NCI-H146 (cell line): ENCODE data around the gene TBC1D10B.

Experiments
- DNase-seq: peaks from one replicate; lab custom pipeline; 2025; lab: John Stamatoyannopoulos, UW

The TBC1D10B gene

DNA sequence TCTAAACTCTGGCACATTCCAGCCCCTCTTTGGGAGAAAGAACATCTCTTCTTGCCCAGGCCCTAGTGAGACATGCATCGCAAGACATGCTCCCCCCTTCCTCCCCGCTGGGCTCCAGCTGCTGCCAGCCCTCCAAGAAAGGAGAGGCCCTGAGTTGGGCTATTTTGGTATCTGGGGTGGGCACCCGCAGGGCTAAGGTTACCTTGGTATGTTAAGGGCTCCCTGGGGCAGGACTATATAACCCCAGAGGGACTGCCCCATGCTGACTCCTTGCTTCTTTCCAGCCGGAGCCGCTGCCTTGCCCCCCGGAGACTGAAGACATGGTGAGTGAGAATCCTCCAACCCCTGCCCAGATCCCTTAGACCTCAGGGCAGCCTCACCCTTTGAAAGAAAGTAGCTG is 4.2 kb upstream of the TBC1D10B start, which contains the start of gene MYL11:
TSS of gene MYL11 (plus strand) at position 265 of the 400 bp plus-strand sequence. CDS start at position 321, 56 bp downstream.
- no peak for DNase-seq

DNA sequence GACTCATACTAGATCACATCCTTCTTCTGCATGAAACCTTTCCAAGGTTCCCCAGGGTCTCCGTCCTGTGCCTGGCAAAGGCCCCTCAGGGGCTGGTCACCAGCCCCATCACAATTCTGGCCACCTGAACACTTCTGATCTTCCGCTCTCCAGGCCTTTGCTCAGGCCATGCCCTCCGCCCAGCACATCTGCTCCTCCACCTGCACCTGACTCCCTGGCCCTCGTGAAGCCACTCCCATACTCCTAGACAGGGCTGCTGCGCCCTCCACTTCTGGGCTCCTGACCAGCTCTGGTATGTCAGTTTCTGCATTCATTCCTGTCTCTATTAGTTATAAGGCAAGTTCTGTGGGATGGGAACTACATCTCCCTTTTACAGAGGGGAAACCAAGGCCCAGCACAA is 2.4 kb upstream of the TBC1D10B start:
- DNase-seq: no peak

DNA sequence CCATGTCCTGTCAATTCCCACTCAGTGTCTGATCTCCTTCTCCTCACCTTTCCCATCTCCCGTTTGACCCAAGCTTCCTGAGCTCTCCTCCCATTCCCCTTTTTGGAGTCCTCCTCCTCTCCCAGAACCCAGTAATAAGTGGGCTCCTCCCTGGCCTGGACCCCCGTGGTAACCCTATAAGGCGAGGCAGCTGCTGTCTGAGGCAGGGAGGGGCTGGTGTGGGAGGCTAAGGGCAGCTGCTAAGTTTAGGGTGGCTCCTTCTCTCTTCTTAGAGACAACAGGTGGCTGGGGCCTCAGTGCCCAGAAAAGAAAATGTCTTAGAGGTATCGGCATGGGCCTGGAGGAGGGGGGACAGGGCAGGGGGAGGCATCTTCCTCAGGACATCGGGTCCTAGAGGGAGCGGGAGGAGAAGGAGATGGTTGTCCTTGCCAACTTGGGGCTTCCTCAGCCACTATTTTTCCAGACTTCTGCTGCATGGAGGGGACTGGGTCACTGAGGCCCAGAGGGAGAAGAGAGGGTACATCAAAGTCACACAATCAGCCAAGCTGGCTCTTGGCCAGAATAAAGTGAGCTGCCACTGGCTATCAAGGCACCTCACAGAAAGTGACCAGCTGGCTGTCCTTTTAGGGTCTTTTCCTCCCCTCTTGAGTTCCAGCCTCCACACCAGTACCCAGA is 1.9 kb upstream of the TBC1D10B start:
- no peak for DNase-seq

DNA sequence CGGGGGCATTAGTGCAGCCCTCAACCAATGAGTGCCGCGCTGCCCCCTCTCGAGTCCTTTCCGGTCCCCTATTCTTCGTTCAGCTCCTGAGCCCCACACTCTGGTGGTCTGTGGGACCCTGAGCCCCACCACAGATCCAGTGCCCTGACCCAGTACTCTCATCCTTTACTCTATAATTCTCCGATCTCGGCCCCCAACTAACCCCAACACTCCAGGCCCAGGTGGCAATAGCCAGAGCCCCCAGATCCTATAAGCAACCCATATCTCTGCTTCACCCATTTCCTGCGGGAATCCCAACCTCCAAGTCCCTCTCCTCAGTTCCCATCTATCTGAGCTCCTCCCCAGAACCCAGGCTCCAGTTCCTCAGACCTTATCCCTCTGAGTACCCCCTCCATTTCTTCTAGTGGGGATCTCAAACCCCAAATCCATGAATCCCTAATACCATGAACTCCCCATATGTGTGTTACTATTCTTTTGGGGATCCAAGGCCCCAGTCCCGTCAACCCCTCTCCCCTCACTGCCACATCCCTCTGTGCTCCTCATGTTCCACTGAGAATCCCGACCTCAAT is 1.0 kb upstream of the TBC1D10B start:
- DNase-seq: no peak

DNA sequence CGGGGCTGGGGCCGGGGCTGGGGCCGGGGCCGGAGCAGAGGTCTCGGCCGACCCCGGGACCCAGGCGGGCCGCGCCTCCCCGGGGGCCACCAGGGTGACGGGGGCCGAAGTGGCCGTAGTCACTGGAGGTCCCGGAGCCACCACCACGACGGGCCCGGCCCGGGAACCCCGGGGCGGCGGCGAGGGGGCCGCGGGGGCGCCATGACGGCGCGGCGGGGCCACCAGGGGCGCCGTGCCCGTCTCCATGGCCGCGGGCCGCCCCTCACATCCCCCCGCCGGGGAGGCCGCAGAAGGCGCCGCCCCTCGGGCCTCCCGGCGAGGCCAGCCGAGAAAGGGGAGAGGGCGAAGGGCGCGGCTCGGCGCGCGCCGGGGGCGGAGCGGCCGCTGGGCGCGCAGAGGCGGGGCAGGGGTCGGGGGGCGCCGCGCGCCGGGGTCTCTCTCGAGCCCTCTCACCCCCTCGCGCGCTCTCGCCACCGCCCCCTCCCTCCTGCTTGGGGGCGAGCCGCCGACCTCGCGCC is 297 bp downstream of the TBC1D10B start:
- no peak for DNase-seq

DNA sequence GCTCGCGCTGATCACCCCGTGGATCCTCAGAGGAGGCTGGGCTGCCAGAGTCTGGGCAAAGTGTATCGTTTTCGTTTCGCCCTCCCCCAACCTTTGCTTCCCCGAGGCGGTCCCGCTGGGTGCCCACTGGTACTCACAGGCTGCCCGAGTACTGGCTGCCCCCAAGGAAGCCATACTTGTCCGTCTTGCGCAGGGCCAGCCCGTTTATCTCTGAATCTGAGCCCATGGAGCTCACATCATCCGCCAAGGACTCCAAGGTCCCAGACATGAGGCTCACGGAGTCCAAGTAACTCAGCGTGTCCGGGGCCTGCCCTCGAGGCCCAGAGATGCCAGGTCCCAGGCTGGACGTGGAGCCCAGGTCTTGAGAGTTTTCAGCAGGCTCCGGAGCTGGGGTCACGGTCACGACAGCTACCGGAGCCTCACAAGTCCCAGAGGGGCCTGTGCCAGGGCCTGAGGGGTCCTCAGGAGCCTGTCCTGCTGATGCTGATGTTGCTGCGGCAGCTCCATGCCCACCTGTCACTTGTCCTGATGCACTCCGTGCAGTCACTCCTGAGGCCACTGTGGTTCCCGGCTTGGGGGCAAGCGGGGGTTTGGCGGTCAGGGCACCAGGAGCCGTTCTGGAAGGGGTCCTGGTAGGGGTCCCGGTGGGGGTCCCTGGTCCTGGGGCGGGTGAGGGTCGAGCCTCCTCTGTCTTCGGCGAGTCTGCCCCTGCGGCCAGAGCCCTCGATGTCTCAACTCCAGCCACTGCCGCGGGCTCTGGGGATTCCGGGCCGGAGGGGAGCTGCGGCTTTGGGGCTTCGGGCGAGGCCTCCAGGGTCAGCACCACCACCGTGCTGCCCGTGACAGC is 980 bp downstream of the TBC1D10B start:
- DNase-seq: no peak

DNA sequence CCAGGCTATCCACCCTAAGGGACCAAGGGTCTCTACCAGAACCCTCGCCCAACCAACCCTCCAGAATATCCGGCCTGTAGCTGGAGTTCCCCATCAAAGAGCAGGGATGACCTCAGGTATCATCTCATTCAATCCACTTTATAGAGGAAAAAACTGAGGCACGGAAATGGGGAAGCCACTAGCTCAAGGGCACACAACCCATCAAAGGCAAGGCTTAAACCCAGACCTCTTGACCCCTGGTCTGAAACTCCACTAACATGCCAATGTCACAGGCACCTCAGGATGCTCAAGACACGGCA is 1.6 kb downstream of the TBC1D10B start:
- no peak for DNase-seq

DNA sequence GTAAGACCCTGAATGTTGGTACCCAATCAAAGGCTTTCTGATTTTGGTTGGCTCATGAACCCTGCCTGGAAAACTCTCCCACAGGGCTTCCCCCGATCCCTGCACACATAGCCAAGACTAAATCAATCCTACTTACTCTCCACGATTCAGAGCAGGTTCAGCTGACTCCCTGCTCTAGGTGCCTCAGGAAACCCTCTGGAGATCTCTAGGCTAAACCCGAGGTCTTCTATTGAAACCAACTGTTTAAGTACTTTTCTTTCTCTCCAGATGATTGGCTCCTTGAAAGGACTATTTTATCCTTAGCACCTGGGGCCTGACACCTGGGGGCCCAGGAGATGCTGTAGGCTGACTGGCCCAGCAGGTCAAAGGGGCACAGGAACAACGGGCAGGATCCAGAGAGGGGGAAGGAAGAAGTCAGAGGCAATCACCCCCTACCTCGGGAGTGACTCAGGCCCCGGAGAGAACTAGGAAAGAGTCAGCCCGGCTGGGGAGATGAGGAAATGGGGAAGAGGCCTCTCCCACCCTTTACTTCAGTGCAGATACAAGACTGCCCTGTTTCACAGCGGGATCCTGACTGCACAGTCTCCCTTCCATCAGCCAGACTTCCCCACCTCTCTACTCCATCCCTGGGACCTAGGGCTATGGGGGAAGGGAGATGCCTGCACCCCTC is 2.0 kb downstream of the TBC1D10B start:
- DNase-seq: no peak

DNA sequence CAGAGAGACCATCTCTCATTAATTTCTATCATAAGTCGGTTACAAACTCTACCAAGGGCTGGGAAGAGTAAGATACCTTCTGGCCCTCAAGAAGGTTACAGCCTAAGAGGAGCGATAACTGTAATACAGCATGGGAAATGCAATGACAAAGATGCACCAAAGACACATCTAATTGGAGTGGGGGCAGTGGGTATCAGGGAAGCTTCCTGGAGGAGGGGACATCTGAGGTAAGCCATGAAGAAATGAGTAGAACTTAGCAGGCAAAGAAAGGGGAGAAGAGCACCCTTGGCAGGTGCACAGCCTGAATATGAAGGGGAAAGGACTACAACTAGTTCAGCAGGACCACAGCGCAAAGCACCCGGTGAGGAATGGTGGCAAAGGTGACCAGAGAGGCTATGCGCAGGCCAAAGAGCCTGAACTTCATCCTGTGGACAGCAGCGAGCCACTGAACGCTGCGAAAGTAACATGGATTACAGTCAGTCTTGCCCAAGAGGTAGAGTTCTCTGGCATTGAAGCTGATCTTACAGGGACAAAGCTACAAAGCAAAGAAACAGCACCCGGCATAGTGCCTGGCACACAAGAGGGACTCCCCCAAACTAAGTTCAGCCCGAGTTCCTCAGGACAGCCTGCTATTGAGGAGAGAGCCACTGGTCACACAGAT is 2.8 kb downstream of the TBC1D10B start:
- no peak for DNase-seq

DNA sequence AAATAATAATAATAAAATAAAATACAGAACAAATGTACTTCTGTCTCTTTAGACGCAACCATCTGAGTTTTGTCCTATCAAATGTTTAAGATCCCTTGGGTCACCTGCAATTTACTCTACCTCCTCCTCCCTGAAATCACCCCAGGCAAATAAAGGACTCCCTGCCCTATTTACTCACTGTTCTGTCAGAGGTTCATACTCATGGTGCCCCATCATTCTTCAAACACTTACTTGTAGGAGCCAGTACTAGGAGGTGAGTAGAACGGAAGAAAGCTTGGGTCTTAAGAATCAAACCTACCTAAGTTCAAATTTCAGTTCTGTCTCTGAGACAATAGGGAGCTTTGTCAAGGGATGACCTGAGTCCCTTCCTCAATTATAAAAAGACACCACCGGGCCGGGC is 3.8 kb downstream of the TBC1D10B start:
- no peak for DNase-seq

DNA sequence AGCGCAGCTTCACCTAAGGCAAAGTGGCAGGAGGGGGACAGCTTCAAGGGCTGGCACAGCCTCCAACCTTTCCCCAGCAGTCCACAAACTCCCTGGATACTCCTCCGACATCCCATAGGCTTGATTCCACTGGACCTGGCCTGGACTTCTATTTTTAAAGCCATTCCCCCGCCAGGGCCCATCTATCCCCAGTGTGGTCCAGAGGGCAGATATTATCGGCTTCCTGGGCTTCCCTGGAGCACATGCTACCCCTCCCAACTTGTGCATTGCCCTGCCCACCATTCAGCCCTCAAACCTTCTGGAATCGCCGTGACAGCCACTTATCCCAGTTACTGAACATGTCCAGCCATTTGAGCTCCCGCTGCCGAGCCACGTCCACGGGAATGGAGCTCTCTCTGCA is 5.1 kb downstream of the TBC1D10B start:
- DNase-seq: no peak

DNA sequence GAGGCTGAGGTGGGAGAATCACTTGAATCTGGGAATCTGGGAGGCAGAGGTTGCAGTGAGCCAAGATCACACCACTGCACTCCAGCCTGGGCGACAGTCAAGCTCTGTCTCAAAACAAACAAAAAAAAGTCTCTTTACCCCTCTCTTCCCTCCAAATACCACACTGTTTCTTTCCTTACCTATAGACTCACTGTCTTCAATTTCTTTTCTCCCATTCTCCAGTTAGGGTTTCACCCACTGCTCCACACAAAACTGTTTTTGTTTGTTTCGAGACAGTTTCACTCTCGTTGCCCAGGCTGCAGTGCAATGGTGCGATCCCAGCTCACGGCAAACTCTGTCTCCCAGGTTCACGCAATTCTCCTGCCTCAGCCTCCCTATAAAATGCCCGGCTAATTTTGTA is 9.1 kb downstream of the TBC1D10B start:
- no peak for DNase-seq

DNA sequence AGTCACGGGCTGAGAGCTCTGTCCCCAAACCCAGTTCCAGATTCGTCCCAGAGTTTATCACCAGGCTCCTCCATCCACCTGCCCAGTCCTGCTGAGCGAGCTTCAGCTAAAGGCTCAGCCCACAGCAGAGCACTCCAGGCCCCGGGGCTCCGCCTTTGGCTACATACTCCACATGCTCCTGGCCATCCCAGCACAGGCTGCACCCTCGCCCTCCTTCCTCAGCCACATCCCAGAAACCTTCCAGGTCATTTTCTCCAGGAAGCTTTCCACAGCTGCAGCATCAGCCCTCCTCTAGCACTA is 10.5 kb downstream of the TBC1D10B start:
- no peak for DNase-seq

DNA sequence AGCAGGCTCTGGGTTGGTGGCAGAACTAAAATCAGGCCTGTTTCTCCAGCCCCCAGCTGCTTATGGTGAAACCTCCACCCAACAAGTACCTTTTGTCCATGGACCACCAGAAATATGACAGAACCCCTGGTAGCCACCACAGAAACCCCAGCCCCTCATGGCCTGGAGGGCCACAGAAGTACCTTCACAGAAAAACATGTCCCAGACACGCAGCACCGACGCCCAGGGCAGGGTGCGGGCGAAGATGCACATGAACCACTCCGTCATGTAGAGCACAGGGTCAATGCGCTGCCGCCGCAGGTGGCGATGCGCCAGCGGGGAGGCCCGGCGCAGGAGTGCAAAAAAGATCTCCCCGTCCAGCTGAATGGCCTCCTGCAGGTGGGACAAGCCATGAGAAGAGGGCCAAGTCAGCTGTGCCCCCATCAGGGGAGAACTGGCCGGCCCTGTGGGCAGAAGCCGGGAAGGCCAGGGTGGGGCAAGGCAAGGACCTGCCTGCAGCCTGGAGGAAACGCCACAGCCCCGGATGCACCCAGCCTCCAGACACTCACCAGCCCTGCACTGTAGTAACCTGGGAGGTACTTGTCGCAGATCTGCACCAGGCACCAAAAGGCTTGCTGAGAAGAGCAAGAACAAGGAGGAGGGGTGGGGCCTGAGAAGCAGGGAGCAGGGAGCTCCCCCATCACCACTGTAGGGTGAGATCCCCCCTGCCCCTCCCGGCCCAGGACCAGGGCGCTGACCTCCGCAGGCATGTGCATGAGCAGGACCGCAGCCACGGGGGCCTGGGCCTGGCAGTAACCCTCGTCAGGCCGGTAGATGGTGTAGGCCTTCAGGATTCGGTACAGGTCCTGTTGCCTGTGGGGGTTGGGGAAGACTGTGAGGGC is 11.1 kb downstream of the TBC1D10B start:
- no peak for DNase-seq

DNA sequence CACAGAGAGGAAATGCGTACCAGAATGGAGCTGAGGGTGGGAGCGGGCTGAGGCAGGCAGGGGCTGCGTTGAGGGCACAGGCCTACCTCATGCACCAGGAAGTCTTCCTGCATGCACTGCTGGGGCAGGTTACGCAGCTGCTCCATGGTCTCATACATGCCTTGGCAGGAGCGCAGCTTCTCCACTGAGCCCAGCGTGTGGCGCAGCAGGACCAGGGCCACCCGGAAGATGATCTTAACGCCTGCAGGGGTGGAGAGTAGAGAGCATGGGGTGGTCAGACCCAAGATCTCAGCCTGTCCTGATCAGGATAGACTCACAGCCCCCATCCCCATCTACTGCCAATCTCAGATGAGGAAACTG is 11.7 kb downstream of the TBC1D10B start:
- DNase-seq: no peak

DNA sequence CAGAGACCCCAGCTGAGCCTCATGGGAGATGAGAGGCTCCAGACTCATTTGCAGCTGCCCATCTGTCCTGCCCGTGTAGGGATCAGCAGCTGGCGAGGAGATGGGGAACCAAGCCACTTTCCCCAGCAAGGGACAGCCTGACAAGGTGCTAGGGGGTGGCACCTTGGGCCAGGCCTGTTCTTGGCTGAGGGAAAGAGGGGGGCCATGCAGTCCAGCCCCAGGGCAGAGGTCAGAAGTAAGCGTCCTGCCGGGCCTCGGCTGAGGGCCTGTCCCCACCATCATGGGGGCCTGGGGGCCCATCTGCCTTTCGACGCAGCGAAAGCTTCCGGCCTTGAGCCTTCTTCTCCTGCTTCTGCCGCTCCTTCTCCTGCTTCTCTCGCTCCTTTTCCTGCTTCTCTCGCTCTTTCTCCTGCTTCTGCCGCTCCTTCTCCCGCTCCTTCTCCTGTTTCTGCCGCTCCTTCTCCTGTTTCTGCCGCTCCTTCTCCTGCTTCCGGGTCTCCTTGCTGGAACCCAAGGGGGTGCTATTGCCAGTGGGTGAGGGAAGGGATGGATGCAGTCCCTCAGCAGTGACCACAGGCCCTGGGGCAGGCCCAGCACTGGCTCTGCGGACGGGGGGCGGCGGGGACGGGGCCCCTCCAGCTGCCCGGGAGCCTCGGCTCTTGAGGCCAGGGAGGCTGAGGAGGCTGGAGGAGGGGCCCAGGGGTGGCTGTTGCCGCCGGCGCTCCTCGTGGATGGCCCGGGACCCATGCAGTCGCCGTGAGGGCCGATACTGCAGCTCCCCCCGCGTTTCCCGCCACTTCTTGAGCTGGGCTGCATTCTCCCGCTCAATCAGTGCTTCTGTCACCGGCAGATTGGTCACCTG is 12.3 kb downstream of the TBC1D10B start:
- DNase-seq: no peak

DNA sequence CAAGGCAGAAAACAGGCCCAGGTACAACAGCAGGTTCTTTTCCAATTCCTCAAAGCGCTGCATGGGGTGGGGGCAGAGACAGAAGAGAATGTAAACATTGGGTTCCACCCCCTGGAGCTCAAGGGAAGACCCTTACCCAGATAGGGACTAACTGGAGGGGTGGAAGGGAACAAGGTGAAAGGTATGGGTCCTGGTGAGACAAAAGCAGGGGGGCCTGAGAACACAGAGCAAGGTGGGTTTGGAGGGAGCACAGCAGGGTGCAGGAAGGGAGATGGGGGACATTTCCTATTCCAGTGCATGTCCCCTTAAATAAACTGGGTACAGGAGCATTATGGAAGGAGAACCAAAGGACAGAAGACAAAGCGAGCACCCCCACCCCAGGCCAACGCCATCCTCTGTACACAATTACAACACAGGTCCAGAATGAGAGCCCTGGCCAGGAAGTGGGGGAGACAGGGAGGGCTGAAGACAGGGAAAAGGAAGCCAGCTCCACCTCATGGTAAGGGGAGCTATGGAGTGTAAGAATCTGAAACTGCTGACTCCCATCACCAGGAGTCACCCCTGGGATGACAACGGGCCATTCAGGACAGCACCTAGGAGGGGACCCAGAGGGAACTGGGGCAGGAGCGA is 13.1 kb downstream of the TBC1D10B start:
- no peak for DNase-seq

DNA sequence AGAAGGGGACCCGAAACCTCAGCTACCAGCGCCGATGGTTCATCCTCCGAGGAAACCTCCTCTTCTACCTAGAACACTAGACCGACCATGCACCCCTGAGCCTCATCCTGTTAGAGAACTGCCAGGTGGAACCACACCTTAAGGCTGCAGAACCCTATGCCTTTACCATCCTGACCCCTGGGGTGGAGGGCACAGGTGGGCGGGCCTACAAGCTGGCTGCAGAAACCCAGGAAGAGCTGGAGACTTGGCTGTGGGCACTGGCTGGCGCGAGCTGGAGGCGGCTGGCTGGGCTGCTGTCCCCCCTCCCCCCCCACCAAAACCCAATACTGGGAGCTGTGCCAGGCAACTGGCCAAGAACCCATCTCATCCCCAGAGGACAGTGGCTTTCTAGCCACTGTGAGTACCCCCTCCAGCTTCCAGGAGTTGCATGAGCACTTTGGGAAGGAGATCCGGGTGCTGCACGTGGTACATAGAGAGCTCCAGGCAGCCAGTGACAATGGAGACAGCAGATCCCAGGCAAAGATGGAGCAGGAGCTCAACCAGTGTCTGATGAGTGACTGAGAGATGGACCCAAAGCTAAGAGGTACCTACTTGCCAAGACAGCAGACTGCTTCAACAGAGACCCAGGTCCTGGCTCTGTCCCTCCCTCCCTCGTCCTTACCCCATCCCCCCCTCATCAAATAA is 13.8 kb downstream of the TBC1D10B start:
- no peak for DNase-seq

DNA sequence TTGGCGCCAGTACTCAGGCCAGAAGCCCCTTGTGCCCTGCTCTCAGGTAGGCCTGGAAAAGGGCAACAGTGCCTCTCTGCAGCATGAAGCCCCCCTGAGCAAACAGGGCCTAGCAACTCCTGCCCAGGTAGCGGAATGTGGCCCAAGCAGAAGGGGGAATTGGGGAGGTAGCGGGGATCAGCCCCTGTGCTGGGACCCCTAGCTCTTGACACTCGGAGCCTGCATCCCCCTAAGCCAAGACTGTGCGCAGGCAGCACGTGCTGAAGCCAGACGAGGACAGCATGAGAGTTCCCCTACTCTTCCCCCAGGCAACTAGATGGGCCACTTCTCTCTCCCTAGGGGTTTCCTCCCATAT is 14.4 kb downstream of the TBC1D10B start:
- no peak for DNase-seq
